GM10248 (cell line): ENCODE results near the gene THOC6.
"Not testable (repeated sequence)": the region's sequence is repeated elsewhere in the genome, so short reads cannot be mapped to it uniquely, and the experiment has no call there.

Experiments used
- CTCF ChIA-PET: fragments of 300-600 bp; sonication (Branson Sonifier 250); formaldehyde crosslinking; extraction: SDS; loops from one replicate; lab custom pipeline; 2021; ENCODE audit warnings: antibody characterized with exemption; lab: Yijun Ruan, JAX
- POLR2A ChIA-PET: fragments of 350-650 bp; sonication (Branson Sonifier 250); formaldehyde crosslinking; extraction: SDS; loops from one replicate; lab custom pipeline; 2020; ENCODE audit warnings: antibody characterized with exemption; lab: Yijun Ruan, JAX
- DNase-seq: peaks from one replicate; pipeline ENCODE4 v3.0.0; 2012; ENCODE audit errors: extremely low spot score
- TF ChIP-seq, protein P1 (sequence below): IDR thresholded peaks from 2 replicates; pipeline ENCODE4 v1.5.1; 2012; ENCODE audit warnings: mild to moderate bottlenecking, low read depth; ENCODE audit errors: extremely low read depth, missing control alignments, control extremely low read depth

Gene THOC6

DNA sequence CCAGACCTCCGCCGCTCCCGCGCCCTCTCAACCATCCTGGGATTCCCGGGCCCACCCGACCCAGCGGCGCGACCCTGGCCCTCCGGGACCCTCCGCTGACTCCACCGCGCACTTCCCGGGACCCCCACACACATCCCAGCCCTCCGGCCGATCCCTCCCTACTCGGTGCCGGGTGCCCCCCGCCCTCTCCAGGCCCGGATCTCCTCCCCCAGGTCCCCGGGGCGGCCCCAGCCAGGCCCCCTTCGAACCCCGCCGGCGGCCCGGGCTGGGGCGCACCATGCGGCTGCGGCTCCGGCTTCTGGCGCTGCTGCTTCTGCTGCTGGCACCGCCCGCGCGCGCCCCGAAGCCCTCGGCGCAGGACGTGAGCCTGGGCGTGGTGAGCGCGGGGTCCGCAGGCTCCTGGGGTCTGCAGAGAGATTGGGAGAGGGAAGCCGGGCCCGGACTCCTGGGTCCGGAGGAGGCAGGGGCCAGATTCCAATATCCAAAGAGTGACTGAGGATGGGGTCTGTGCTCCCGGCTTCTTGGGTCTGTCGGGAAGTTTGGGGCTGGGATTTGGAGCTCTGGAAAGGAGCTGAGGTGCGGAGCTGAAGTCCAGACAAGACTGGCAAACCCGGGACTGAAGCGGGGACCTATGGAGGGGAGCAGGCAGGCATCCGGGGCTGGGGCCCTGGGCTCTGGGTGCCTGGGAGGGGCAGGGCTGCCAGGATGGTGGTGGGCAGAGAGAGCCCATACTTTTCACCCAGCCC lies 23.0 kb downstream of the THOC6 start:
- ChIA-PET CTCF (interaction anchor here (1.6 to 5.4 kb wide), 6 partner anchors 12 to 103 kb away, joined by 4 to 48 read pairs (median 11); no protein-coding TSS in a partner anchor), POLR2A (no interaction called here)
- peak; percentile 45 for DNase-seq
- TF ChIP-seq, protein P1, sequence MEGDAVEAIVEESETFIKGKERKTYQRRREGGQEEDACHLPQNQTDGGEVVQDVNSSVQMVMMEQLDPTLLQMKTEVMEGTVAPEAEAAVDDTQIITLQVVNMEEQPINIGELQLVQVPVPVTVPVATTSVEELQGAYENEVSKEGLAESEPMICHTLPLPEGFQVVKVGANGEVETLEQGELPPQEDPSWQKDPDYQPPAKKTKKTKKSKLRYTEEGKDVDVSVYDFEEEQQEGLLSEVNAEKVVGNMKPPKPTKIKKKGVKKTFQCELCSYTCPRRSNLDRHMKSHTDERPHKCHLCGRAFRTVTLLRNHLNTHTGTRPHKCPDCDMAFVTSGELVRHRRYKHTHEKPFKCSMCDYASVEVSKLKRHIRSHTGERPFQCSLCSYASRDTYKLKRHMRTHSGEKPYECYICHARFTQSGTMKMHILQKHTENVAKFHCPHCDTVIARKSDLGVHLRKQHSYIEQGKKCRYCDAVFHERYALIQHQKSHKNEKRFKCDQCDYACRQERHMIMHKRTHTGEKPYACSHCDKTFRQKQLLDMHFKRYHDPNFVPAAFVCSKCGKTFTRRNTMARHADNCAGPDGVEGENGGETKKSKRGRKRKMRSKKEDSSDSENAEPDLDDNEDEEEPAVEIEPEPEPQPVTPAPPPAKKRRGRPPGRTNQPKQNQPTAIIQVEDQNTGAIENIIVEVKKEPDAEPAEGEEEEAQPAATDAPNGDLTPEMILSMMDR = no peak

DNA sequence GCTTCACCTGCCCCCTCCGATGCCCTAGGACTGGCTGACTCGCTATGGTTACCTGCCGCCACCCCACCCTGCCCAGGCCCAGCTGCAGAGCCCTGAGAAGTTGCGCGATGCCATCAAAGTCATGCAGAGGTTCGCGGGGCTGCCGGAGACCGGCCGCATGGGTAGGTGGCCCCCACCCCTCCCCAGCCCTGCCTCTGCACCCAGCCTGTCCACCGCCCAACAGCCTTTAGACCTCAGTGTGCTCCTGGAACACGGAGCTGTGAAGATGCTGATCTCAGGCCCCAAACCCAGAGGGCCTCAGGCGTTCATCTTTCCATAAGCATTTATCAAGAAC lies 23.5 kb downstream of the THOC6 start:
- CTCF ChIA-PET = interaction anchor here (1.0 to 5.4 kb wide), 8 partner anchors 11 to 179 kb away, joined by 3 to 48 read pairs (median 9); no protein-coding TSS in a partner anchor

DNA sequence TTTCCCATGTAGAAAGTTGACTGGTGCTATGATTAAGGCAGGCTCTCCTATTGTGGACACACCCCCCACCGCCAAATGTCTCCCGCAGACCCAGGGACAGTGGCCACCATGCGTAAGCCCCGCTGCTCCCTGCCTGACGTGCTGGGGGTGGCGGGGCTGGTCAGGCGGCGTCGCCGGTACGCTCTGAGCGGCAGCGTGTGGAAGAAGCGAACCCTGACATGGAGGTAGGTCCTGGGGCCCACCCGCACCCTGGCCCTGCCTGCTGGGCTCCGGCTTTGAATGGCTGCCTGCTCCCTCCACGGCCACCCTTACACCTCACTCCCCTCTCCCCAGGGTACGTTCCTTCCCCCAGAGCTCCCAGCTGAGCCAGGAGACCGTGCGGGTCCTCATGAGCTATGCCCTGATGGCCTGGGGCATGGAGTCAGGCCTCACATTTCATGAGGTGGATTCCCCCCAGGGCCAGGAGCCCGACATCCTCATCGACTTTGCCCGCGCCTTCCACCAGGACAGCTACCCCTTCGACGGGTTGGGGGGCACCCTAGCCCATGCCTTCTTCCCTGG lies 26.2 kb downstream of the THOC6 start:
- CTCF ChIA-PET = interaction anchor here (0.9 to 5.4 kb wide), 5 partner anchors 8 to 22 kb away, joined by 3 to 48 read pairs (median 7); no protein-coding TSS in a partner anchor
- TF ChIP-seq, protein P1 = no peak
- POLR2A ChIA-PET = no interaction called here
- DNase-seq = no peak

More for the DNA sequence above, 23.5 kb downstream of the THOC6 start:
- TF ChIP-seq, protein P1 = no peak
- DNase-seq = peak; percentile 18
- POLR2A ChIA-PET = no interaction called here

DNA sequence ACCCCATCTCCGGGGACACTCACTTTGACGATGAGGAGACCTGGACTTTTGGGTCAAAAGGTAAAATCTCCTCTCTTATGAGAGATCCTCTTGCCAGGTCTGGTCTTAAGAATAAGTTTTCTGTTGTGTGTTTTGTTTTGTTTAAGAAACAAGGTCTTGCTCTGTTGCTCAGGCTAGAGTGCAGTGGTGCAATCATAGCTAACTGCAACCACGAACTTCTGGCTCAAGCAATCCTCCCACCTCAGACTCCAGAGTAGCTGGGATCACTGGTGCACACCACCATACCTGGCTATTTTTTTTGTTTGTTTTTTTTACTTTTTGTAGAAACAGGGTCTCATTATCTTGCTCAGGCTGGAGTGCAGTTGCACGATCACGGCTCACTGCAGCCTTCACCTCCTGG lies 26.7 kb downstream of the THOC6 start:
- POLR2A ChIA-PET = no interaction called here
- TF ChIP-seq, protein P1 = no peak
- DNase-seq = no peak
- CTCF ChIA-PET = interaction anchor here (0.9 to 5.4 kb wide), 4 partner anchors 8 to 23 kb away, joined by 3 to 48 read pairs (median 16); no protein-coding TSS in a partner anchor

DNA sequence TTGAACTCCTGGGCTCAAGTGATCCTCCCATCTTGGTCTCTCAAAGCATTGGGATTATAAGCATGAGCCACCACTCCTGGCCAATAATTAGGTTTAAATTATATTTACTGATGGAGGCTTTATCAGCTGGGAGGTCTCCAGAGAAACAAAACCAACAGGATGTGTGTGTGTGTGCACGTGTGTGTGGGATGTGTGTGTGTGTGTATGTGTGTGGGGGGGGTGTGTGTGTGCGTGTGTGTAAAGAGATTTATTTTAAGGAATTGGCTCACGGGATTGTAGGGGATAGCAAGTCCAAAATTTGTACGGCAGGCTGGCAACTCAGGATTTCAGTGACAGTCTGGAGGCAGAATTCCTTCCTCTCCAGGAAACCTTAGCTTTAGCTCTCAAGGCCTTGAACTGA lies 27.2 kb downstream of the THOC6 start:
- CTCF ChIA-PET = interaction anchor here (1.2 to 5.4 kb wide), 4 partner anchors 7 to 78 kb away, joined by 4 to 48 read pairs (median 16); no protein-coding TSS in a partner anchor
- POLR2A ChIA-PET = interaction anchor here (1.2 kb wide), 1 partner anchor 24 kb away, joined by 3 read pairs; no protein-coding TSS in a partner anchor
- no peak for DNase-seq
- TF ChIP-seq, protein P1 = no peak

DNA sequence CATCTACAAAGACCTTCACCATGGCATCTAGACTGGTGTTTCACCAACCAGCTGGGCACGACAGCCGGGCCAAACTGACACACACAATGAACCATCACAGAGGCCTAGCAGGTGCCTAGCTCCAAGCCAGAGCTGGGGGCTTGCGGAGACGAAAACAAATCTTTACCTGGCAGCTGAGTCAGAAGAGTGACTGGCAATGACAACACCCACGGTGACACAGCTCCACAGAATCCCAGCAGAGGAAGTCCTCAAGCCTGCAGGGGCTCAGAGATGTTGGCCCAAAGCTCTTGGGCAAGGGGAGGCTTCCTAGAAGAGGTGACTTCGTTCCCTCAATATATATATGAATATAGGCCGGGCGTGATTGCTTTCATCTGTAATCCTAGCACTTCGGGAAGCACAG lies 27.7 kb downstream of the THOC6 start:
- TF ChIP-seq, protein P1 = no peak
- DNase-seq = no peak
- CTCF ChIA-PET = interaction anchor here (1.2 to 5.4 kb wide), 3 partner anchors 19 to 78 kb away, joined by 4 to 48 read pairs (median 7); no protein-coding TSS in a partner anchor
- POLR2A ChIA-PET = interaction anchor here (0.7 to 1.2 kb wide), 2 partner anchors 23 to 29 kb away, joined by 3 read pairs; no protein-coding TSS in a partner anchor

DNA sequence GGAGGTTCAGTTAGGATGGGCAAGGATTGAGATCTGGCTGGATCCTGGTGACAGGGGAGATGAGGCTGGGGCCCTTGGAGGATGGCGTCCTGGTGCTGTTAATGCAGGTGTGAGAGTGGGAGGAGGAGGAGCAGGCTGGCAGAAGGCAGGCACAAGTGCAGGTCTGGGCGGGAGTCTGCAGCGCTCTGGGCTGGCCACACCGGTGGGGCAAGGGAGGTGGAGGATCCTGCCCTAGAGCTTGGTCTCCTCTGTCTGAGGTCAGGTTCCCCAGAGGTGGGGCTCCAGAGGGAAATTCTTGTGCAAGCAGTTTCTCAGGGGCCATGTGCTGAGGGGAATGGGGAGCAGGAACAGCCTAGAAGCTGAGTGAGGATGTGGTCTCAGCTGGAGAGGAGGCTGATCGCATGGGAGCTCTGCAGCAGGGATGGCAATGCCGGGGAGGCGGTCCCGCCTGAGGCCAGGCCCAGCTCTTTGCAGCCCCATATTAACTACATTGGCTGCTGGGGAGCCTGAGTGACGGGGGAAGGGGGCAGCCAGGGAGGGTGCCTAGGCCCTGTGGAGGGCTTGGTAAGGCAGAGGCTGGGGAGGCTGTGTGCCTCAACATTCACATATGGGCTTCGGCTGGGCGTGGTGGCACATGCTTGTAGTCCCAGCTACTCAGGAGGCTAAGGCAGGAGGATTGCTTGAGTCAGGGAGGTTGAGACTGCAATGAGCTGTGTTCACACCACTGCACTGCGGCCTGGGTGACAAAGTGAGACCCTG lies 28.9 kb downstream of the THOC6 start:
- POLR2A ChIA-PET, CTCF ChIA-PET, DNase-seq: not testable (repeated sequence)

DNA sequence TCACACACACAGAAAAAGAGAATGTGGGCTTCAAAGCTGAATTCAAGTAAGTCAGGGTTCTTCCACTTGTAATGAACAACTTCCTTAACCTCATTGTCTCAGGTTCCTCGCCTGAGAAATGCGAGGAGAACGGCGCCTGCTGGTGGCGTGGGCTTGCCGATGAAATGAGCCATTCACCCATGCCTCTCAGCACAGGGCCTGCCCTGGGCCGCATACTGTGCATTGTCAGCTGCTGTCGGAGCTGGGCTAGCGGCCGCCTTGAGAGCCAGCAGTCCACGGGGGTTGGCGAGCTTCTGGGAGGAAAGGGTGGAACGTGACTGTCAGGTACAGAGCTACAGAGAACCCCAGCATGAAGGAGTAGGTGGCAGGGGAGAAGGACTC lies 29.5 kb downstream of the THOC6 start:
- POLR2A ChIA-PET, CTCF ChIA-PET, DNase-seq: not testable (repeated sequence)
